ENCODE measurements around the gene MYRF.

GRCh38 chr11:61743486-61744095 lies 8.8 kb upstream of the MYRF start:
- TF ChIP-seq CTCF (conservative IDR thresholded peaks at IDR 0.05) (no peak), EZH2 (IDR thresholded peaks at IDR 0.05; ENCODE audit: low read depth) (no peak)

Data from PC-9 (cell line).